Motor neuron (in vitro differentiated cells): ENCODE data around the gene ARID3A. TPM values are rescaled to one million over a fixed set of nuclear protein-coding genes. Genes with fewer than 3 reads are reported as not detected.

Experiments used
- ATAC-seq, 8 experiments: fragments of 200-7000 bp; cut with Tn5 transposase; replicated peaks in 6 of 8; 2 replicates each; pipeline ENCODE4 v1.8.0; 2021; ENCODE audit warnings: mild to moderate bottlenecking in 8 of 8, moderate library complexity in 8 of 8
- H3K27ac ChIP-seq, 2 donors: fragments of 250-450 bp; sonication (Bioruptor Pico); 2 replicates each; pipeline ENCODE4 v1.9.0; 2021; ENCODE audit warnings: antibody characterized with exemption in 2 of 2, mild to moderate bottlenecking in 2 of 2, moderate library complexity in 1 of 2
- H3K4me1 ChIP-seq, 2 donors: fragments of 250-450 bp; sonication (Bioruptor Pico); replicated peaks in 1 of 2; 2 replicates each; pipeline ENCODE4 v1.6.1; 2021; ENCODE audit warnings: antibody characterized with exemption in 2 of 2, mild to moderate bottlenecking in 2 of 2, moderate library complexity in 1 of 2
- H3K4me3 ChIP-seq, 5 donors: fragments of 250-450 bp; sonication (Bioruptor Pico); 2 replicates each; pipeline ENCODE4 v1.9.0; 2021; ENCODE audit warnings: antibody characterized with exemption in 5 of 5, mild to moderate bottlenecking in 5 of 5, moderate library complexity in 4 of 5
- WGBS, 10 experiments: fragments of 450-650 bp; shearing (Covaris generic); methylation state at CpG; one replicate each; pipeline ENCODE4 v1.0.0; 2022; 5-methylcytosine and 5-hydroxymethylcytosine counted together
- in situ Hi-C, 9 experiments: fragments of 400-800 bp; cut with MboI; loops; one replicate each; pipeline ENCODE4 v1.15.0; 2021; ENCODE audit warnings: low sequenced_read_pairs in 9 of 9, low pct_unique_long_range_greater_than_20kb in 2 of 9; ENCODE audit not compliant: unreplicated experiment in 9 of 9
- total RNA-seq, 8 experiments: library from RNA; unstranded; fragments of 300-600 nt; gene quantifications; 2 replicates each; pipeline versions ENCODE4 v1.2.3 to v1.2.4, GENCODE V29; 2022

The ARID3A gene
- total RNA-seq, 8 experiments from 2014 or later: 5.8 to 22.6 (median 10.3) TPM

- H3K27ac ChIP-seq: no peak overlapping the region
- no peak for ATAC-seq
- H3K4me1 ChIP-seq: peaks cover 11 to 18% of the 10 kb centered on the region in 2 donors
- H3K4me3 ChIP-seq: no peak overlapping the region
- 93 to 100% (median 100%) methylated on average over 1 to 3 of the region's 14 CpGs; no CpG with 5 or more reads in 6 of the 10 experiments for WGBS, 10 experiments
- in situ Hi-C loops: loop anchor here in 1 of 9 experiments (25.0 kb wide), 2 partner anchors 145 to 245 kb away; partner anchors contain the start of genes MISP and RNF126
Measured at GRCh38 chr19:907183-907853, 18.5 kb upstream of the ARID3A start.

- 80 to 100% (median 94%) methylated on average over 1 to 25 of the region's 54 CpGs; no CpG with 5 or more reads in 4 of the 10 experiments for WGBS, 10 experiments
- Histone ChIP-seq H3K27ac (peak overlapping the region in 1 of 2 donors; percentile 31), H3K4me3 (no peak overlapping the region), H3K4me1 (peaks cover 3 to 5% of the 10 kb centered on the region in 2 donors)
- in situ Hi-C loops: loop anchor here in 2 of 9 experiments (10.0 to 25.0 kb wide), 3 partner anchors 137 to 249 kb away; partner anchors contain the start of genes MISP (in 1 of the 2) and RNF126 (in 1 of the 2)
- no peak for ATAC-seq
Measured at GRCh38 chr19:911197-912033, 14.4 kb upstream of the ARID3A start.

GRCh38 chr19:912181-913079 is 13.4 kb upstream of the ARID3A start:
- in situ Hi-C loops: loop anchor here in 2 of 9 experiments (10.0 to 25.0 kb wide), 3 partner anchors 138 to 250 kb away; partner anchors contain the start of genes MISP (in 1 of the 2) and RNF126 (in 1 of the 2)
- peak overlapping the region; percentile 66 to 68 for H3K27ac ChIP-seq
- peaks cover 3 to 10% of the 10 kb centered on the region in 2 donors for H3K4me1 ChIP-seq
- H3K4me3 ChIP-seq: peak overlapping the region; percentile 56 to 98 (median 92)
- WGBS, 10 experiments: no CpG with 5 or more reads among the region's 69 CpGs
- peak in 5 of 8 experiments; percentile 7 to 60 (median 19) for ATAC-seq

GRCh38 chr19:913080-913748 is 12.6 kb upstream of the ARID3A start, which contains the start of gene R3HDM4:
TSS of gene R3HDM4 (minus strand) at chr19:913219. CDS start at chr19:913157, 62 bp downstream.
- ATAC-seq: peak; percentile 31 to 92 (median 58)
- peaks cover 6 to 13% of the 10 kb centered on the region in 2 donors for H3K4me1 ChIP-seq
- peak within 1 kb of the TSS; percentile 66 to 68 for H3K27ac ChIP-seq
- WGBS, 10 experiments: 0 to 2% methylated on average over 4 to 10 of the region's 76 CpGs; no CpG with 5 or more reads in 8 of the 10 experiments
- H3K4me3 ChIP-seq: peak within 1 kb of the TSS; percentile 56 to 98 (median 92)
- in situ Hi-C loops: loop anchor here in 2 of 9 experiments (10.0 to 25.0 kb wide), 3 partner anchors 138 to 251 kb away; partner anchors contain the start of genes MISP (in 1 of the 2) and RNF126 (in 1 of the 2)

- Histone ChIP-seq H3K27ac (peak overlapping the region in 1 of 2 donors; percentile 65), H3K4me1 (peaks cover 9 to 26% of the 10 kb centered on the region in 2 donors), H3K4me3 (peak overlapping the region; percentile 14 to 36 (median 25))
- peak in 6 of 8 experiments; percentile 2 to 53 (median 36) for ATAC-seq
- WGBS, 10 experiments: 60 to 86% (median 68%) methylated on average over 1 to 2 of the region's 35 CpGs; no CpG with 5 or more reads in 6 of the 10 experiments
- in situ Hi-C loops: loop anchor here in 2 of 9 experiments (10.0 to 25.0 kb wide), 3 partner anchors 142 to 254 kb away; partner anchors contain the start of genes MISP (in 1 of the 2) and RNF126 (in 1 of the 2)
Measured at GRCh38 chr19:916645-917322, 9.1 kb upstream of the ARID3A start.

GRCh38 chr19:917323-918151 is 8.3 kb upstream of the ARID3A start, which contains the start of gene KISS1R:
TSS of gene KISS1R (plus strand) at chr19:917333. CDS start at chr19:917503, 170 bp downstream.
- H3K4me1 ChIP-seq: peaks cover 9 to 26% of the 10 kb centered on the region in 2 donors
- in situ Hi-C loops: loop anchor here in 2 of 9 experiments (10.0 to 25.0 kb wide), 3 partner anchors 143 to 255 kb away; partner anchors contain the start of genes MISP (in 1 of the 2) and RNF126 (in 1 of the 2)
- 0 to 1% methylated on average over 8 to 12 of the region's 87 CpGs; no CpG with 5 or more reads in 8 of the 10 experiments for WGBS, 10 experiments

GRCh38 chr19:918152-918437 is 7.7 kb upstream of the ARID3A start:
- in situ Hi-C loops: loop anchor here in 2 of 9 experiments (10.0 to 25.0 kb wide), 3 partner anchors 143 to 256 kb away; partner anchors contain the start of genes MISP (in 1 of the 2) and RNF126 (in 1 of the 2)
- peak overlapping the region in 3 of 5 donors; percentile 21 to 36 (median 34) for H3K4me3 ChIP-seq
- peak overlapping the region in 1 of 2 donors; percentile 24 for H3K27ac ChIP-seq
- ATAC-seq: peak in 1 of 8 experiments; percentile 0
- 40% methylated on average over 2 of the region's 12 CpGs; no CpG with 5 or more reads in 9 of the 10 experiments for WGBS, 10 experiments
- H3K4me1 ChIP-seq: peaks cover 9 to 26% of the 10 kb centered on the region in 2 donors

More at GRCh38 chr19:917323-918151, 8.3 kb upstream of the ARID3A start, which contains the start of gene KISS1R:
- peak within 1 kb of the TSS in 1 of 2 donors; percentile 65 for H3K27ac ChIP-seq
- peak in 6 of 8 experiments; percentile 20 to 68 (median 64) for ATAC-seq
- peak within 1 kb of the TSS; percentile 14 to 36 (median 25) for H3K4me3 ChIP-seq

GRCh38 chr19:918481-919198 is 7.2 kb upstream of the ARID3A start:
- peak in 5 of 8 experiments; percentile 18 to 47 (median 41) for ATAC-seq

More at GRCh38 chr19:918481-919198, 7.2 kb upstream of the ARID3A start:
- 2% methylated on average over 10 of the region's 58 CpGs; no CpG with 5 or more reads in 9 of the 10 experiments for WGBS, 10 experiments
- peak overlapping the region in 1 of 2 donors; percentile 49 for H3K27ac ChIP-seq
- in situ Hi-C loops: loop anchor here in 2 of 9 experiments (10.0 to 25.0 kb wide), 3 partner anchors 144 to 256 kb away; partner anchors contain the start of genes MISP (in 1 of the 2) and RNF126 (in 1 of the 2)
- peaks cover 8 to 26% of the 10 kb centered on the region in 2 donors for H3K4me1 ChIP-seq
- peak overlapping the region in 4 of 5 donors; percentile 17 to 37 (median 28) for H3K4me3 ChIP-seq
